AG04450 (cell line): Measurements from ENCODE around the gene HK1. TPM values are rescaled to one million over a fixed set of nuclear protein-coding genes. Genes with fewer than 3 reads are reported as not detected.

Experiments used
- CTCF ChIA-PET: fragments of 300-600, 350-600 bp; formaldehyde crosslinking; extraction: SDS; loops from one replicate; lab custom pipeline; 2022; ENCODE audit warnings: antibody characterized with exemption, inconsistent platforms; lab: Charles Lee
- POLR2A ChIA-PET: fragments of 350-600 bp; formaldehyde crosslinking; extraction: SDS; loops from one replicate; lab custom pipeline; 2021; ENCODE audit warnings: antibody characterized with exemption, inconsistent platforms; lab: Yijun Ruan, JAX
- DNase-seq: peaks from one replicate; pipeline ENCODE4 v3.0.0-alpha.2; 2011; ENCODE audit warnings: low read depth, low spot score
- H3K27ac ChIP-seq: one replicate; pipeline ENCODE4 v1.5.1; 2012; ENCODE audit warnings: low read depth, low read length, control low read depth
- H3K27me3 ChIP-seq: one replicate; pipeline ENCODE4 v1.6.0; 2012; ENCODE audit warnings: low read length; ENCODE audit not compliant: control insufficient read depth, insufficient read depth
- H3K4me3 ChIP-seq: 2 replicates; pipeline ENCODE4 v1.5.1; 2011; ENCODE audit warnings: mild to moderate bottlenecking, low read depth, low read length, control low read depth
- H3K9me3 ChIP-seq: 2 replicates; pipeline ENCODE4 v1.5.1; 2012; ENCODE audit warnings: low read length; ENCODE audit not compliant: control insufficient read depth, insufficient read depth
- CTCF ChIP-seq: IDR thresholded peaks from 2 replicates; pipeline ENCODE4 v1.5.1; 2011; ENCODE audit warnings: low read depth, low read length, control low read depth, inconsistent platforms
- polyA plus RNA-seq: library from polyadenylated mRNA; depleted of rRNA; stranded (reverse); fragments of >200 nt; gene quantifications from 2 replicates; pipeline ENCODE4 v1.2.3, GENCODE V29; 2011

Gene HK1
- polyA plus RNA-seq, 1 experiment, result 31.9 TPM

DNA sequence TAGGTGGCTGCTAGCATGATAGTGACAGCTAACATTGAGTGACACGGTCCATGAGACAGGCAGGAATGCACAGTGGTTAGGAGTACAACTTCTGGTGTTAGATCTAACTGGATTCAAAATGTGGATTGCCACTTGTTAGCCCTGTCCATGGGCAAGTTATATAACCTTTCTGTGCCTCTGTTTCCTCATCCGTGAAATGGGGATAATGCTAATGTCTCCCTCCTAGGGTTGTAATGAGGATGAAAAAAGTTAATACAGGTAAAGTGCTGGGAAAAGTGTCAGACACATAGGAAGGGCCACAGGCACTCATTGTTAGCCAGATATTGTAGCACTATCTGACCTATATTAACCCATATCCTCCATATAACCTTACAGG is 96.6 kb downstream of the HK1 start:
- no peak for DNase-seq
- CTCF ChIA-PET, result no interaction called here
- TF ChIP-seq CTCF, result no peak
- H3K4me3 ChIP-seq, result no peak overlapping the region
- POLR2A ChIA-PET, result no interaction called here
- H3K27me3 ChIP-seq, result no peaks in the 10 kb centered on the region
- no peak overlapping the region for H3K27ac ChIP-seq
- H3K9me3 ChIP-seq, result no peaks in the 10 kb centered on the region; the same call in 1 of the 2 replicates

DNA sequence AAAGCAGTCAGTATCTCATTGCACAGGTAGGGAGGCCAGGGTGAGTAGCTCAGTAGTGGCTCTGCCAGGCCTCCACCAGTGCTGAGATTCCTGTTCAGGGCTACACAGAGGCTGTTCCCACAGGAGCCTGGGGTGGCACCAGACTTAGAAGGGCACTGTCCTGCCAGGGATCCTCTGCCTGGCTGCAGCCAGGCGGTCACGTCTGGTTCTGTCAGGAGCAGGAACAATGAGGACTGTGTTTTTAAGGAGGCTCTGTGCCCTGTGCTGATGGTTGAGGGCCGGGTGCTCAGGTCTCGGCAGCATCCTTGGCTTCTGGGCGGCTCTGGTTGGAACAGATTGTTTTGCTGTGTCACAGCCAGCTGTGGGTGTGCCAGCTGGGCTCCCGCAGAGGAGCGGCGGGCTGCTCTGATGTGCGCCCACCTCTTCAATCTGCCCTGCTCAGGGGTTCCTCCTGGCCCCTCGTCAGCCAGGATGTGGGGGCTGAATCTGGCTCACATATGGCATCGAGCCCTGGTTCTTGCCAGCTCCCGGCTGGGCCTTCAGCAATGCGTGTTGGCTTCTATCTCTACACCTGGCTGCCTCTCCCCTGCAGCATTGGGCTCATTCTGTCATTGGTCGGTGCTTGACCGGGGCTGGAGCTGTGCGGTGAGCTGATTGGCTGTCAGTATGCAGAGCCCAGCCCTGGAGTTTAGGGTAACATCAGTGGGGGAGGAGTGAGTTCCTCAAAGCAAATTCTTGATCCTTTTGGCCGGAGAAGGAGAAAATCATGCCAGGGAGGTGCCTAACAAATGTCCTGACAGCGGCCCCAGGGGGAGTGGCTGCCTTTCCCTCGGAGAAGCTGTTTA is 97.2 kb downstream of the HK1 start:
- TF ChIP-seq CTCF, result no peak
- CTCF ChIA-PET, result no interaction called here

GRCh38 chr10:69376662-69377061 is 98.4 kb downstream of the HK1 start:
- ChIA-PET CTCF (no interaction called here), POLR2A (no interaction called here)
- Histone ChIP-seq H3K27ac (no peak overlapping the region), H3K4me3 (no peak overlapping the region), H3K9me3 (no peaks in the 10 kb centered on the region; the same call in 1 of the 2 replicates), H3K27me3 (no peaks in the 10 kb centered on the region)
- DNase-seq, result no peak
- no peak for TF ChIP-seq CTCF

More for the DNA sequence above, 97.2 kb downstream of the HK1 start:
- Histone ChIP-seq H3K27me3 (no peaks in the 10 kb centered on the region), H3K27ac (no peak overlapping the region), H3K9me3 (no peaks in the 10 kb centered on the region; the same call in 1 of the 2 replicates), H3K4me3 (no peak overlapping the region)
- POLR2A ChIA-PET, result no interaction called here
- DNase-seq, result no peak

GRCh38 chr10:69377191-69377590 is 98.9 kb downstream of the HK1 start:
- H3K27me3 ChIP-seq, result no peaks in the 10 kb centered on the region
- no peak overlapping the region for H3K4me3 ChIP-seq
- CTCF ChIA-PET, result no interaction called here
- H3K27ac ChIP-seq, result no peak overlapping the region
- no peak for DNase-seq
- no peaks in the 10 kb centered on the region; the same call in 1 of the 2 replicates for H3K9me3 ChIP-seq
- TF ChIP-seq CTCF, result no peak
- POLR2A ChIA-PET, result no interaction called here

GRCh38 chr10:69377933-69378332 is 99.6 kb downstream of the HK1 start:
- Histone ChIP-seq H3K9me3 (no peaks in the 10 kb centered on the region; the same call in 1 of the 2 replicates), H3K27me3 (no peaks in the 10 kb centered on the region), H3K27ac (no peak overlapping the region), H3K4me3 (no peak overlapping the region)
- no peak for TF ChIP-seq CTCF
- ChIA-PET POLR2A (no interaction called here), CTCF (no interaction called here)
- DNase-seq, result no peak
